GM21381 (cell line): ENCODE data around the gene ITPKB.

Experiments
- ATAC-seq: cut with Tn5 transposase; IDR thresholded peaks from one replicate; pipeline ENCODE4 v1.9.1; 2021; ENCODE audit warnings: mild to moderate bottlenecking, moderate library complexity; ENCODE audit not compliant: unreplicated experiment

ITPKB gene

GRCh38 chr1:226672339-226672762 is 66.7 kb downstream of the ITPKB start:
- no peak for ATAC-seq

- ATAC-seq: no peak
Observed at GRCh38 chr1:226671277-226671676, 67.8 kb downstream of the ITPKB start.

- ATAC-seq: no peak
Observed at GRCh38 chr1:226670073-226670472, 69.0 kb downstream of the ITPKB start.

- no peak for ATAC-seq
Observed at GRCh38 chr1:226668173-226668560, 70.9 kb downstream of the ITPKB start.

- ATAC-seq: no peak
Observed at GRCh38 chr1:226666692-226667091, 72.4 kb downstream of the ITPKB start.

GRCh38 chr1:226666164-226666506 is 72.9 kb downstream of the ITPKB start:
- no peak for ATAC-seq

GRCh38 chr1:226665505-226666163 is 73.4 kb downstream of the ITPKB start:
- no peak for ATAC-seq

- no peak for ATAC-seq
Observed at GRCh38 chr1:226664413-226665101, 74.5 kb downstream of the ITPKB start.

GRCh38 chr1:226663327-226663704 is 75.8 kb downstream of the ITPKB start:
- ATAC-seq: no peak

- peak; percentile 95 for ATAC-seq
Observed at GRCh38 chr1:226662642-226663326, 76.3 kb downstream of the ITPKB start.

GRCh38 chr1:226661965-226662364 is 77.1 kb downstream of the ITPKB start:
- ATAC-seq: no peak

GRCh38 chr1:226661271-226661670 is 77.8 kb downstream of the ITPKB start:
- ATAC-seq: no peak

GRCh38 chr1:226660410-226661182 is 78.5 kb downstream of the ITPKB start:
- no peak for ATAC-seq

GRCh38 chr1:226659641-226660040 is 79.4 kb downstream of the ITPKB start:
- no peak for ATAC-seq

GRCh38 chr1:226659136-226659535 is 79.9 kb downstream of the ITPKB start:
- ATAC-seq: no peak

- ATAC-seq: no peak
Observed at GRCh38 chr1:226658546-226659125, 80.4 kb downstream of the ITPKB start.

- no peak for ATAC-seq
Observed at GRCh38 chr1:226657895-226658545, 81.1 kb downstream of the ITPKB start.

- ATAC-seq: no peak
Observed at GRCh38 chr1:226656601-226657277, 82.3 kb downstream of the ITPKB start.

GRCh38 chr1:226656201-226656600 is 82.9 kb downstream of the ITPKB start:
- ATAC-seq: no peak
